Stimulated activated CD8-positive, alpha-beta memory T cell treated with anti-CD3 and anti-CD28 coated beads, Interleukin-15, amount 100 ng/mL, for 24 hours (primary cell): ENCODE data around the gene AP1S1.
"Not testable (repeated sequence)": the region's sequence is repeated elsewhere in the genome, so short reads cannot be mapped to it uniquely, and the experiment has no call there.

Experiments used
- DNase-seq: peaks from one replicate; pipeline ENCODE4 v3.0.0-alpha.2; 2020; ENCODE audit warnings: low read depth

Gene AP1S1

GRCh38 chr7:101201695-101202602 lies 47.7 kb downstream of the AP1S1 start:
- no peak for DNase-seq

DNA sequence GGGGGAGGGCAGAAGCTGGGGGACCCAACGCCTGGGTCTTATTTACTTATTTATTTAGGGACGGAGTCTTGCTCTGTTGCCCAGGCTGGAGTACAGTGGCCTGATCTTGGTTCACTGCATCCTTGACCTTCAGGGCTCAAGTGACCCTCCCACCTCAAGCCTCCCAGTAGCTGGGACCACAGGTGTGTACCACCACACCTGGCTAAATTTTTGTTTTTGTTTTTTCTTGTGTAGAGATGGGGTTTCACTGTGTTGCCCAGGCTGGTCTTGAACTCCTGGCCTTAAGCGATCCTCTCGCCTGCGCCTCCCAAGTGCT lies 48.3 kb downstream of the AP1S1 start:
- DNase-seq: no peak

GRCh38 chr7:101203740-101204738 lies 49.8 kb downstream of the AP1S1 start:
- DNase-seq: not testable (repeated sequence)

DNA sequence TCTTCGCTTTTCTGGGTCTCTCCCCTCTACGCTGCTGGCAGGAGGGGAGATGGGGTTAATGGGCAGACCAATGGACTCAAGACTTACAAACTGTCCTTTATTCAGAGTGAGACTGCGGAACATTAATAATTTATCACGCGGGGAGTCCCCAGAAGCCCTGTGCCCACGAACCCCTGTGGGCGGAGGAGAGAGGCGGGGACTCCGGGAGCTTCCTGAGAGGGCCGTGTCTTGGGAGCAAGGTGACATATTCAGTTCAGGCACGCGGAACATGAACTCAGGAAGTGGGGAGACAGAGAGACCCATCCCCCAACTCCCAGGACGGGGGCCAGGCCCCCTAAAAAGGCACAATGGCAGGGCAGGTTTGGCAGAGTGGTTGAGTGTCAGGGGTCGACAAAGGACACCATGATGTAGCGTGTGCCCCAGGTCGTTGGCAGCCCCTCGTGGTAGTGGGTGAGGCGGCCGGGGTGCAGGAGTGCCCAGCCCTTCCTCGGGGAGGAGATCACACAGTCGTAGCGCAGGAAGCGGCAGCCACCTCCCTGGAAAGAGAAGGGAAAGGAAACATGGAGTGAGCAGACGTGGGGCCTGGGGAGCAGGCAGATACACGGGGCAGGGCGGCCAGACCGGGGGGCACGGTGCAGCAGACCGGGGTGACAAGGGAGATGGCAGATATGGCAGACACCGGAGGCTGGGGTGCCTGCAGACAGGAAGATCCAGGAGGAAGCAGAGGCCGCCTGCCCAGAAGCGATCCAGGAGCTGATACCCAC lies 51.8 kb downstream of the AP1S1 start:
- no peak for DNase-seq

DNA sequence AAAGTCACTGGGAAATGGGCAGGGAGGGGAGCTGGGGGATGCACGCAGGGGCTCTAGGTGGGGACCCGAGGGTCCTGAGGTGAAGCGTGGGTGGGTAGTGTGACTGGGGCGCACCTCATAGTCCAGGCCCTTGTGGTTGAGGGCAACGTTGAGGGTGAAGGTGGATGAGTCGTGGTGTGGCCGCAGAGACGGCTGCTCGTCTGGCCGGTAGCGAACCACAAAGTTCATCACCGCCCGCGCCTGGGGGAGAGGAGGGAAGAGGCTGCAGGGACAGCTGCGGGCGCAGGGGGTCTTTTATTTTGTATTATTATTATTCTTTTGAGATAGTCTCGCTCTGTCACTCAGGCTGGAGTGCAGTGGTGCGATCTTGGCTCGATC lies 52.4 kb downstream of the AP1S1 start:
- no peak for DNase-seq

DNA sequence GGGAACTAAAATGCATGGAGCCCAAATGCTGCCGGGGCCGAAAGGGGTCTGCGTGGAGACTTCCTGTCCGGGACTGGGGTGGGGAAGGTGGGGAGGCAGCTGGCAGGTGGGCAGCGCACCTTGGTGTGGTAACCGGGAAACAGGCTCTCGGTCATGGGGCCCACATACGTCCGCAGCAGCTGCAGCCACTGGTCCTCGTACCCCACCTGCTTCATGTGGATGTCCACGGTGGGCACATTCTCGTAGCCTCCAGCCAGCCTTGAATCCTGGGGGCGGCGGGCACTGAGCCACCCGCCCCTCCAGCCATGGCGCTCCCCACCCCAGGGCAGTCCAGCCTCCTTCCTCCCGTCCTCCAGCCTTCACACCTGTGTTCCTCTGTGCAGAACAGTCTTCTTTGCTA lies 53.2 kb downstream of the AP1S1 start:
- DNase-seq: no peak

- DNase-seq: no peak
Measured at GRCh38 chr7:101208794-101209193, 54.5 kb downstream of the AP1S1 start.

DNA sequence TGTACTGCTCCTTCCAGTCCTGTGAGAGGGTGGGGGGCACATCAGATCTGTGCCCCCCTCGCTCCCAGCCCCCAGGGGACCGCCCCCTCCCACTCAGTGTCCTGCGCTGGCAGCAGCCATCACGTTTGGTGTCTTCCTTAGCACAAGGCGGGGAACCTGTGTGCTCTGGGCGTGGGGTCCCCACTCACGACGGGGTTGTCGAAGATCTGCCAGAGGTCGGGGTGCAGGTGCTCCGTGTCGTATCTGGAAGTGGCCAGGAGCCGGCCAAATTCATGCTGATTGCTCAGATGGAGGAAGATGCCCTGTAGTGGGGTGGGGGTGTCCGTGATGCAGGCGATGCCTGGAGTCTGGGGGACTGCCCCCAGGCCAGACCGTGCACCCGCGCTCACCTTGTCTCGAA lies 55.9 kb downstream of the AP1S1 start:
- no peak for DNase-seq
